Left cardiac atrium (tissue), 4 donors: ENCODE measurements around the gene RHEB. TPM values are rescaled to one million over a fixed set of nuclear protein-coding genes. Genes with fewer than 3 reads are reported as not detected.

Experiments
- ATAC-seq, 2 donors: fragments of 200-7000 bp; cut with Tn5 transposase; one replicate each; pipeline ENCODE4 v1.9.1; 2020; ENCODE audit warnings: mild to moderate bottlenecking in 2 of 2, moderate library complexity in 2 of 2
- DNase-seq: peaks from one replicate; pipeline ENCODE4 v3.0.0-alpha.2; 2020
- intact Hi-C, 2 donors: fragments of 100-400 bp; cut with DNase I; formaldehyde crosslinking; loops; one replicate each; pipeline versions ENCODE4 v1.14.1 to v1.15.1; 2022 to 2023
- long read RNA-seq: library from polyadenylated mRNA; unstranded; transcript quantifications from one replicate; pipeline ENCODE4 v2.0.0, GENCODE V29; 2021
- total RNA-seq, 2 donors: library from RNA; stranded (reverse); fragmentation: NEBNext Ultra II Directional; extraction: Animal tissue kit (Norgen Biotek cat#: 25700); gene quantifications; one replicate each; pipeline ENCODE4 v1.2.1, GENCODE V29; 2021
- donor health status: DM: no; HTN: yes; CAD: no.
- donor health status: DM: no; HTN: yes; CAD: no; lungs with severe emphysema.
- donor health status: DM: yes; HTN: yes; CAD: no.
- donor health status: Dilated cardiomyopathy.

The RHEB gene, protein sequence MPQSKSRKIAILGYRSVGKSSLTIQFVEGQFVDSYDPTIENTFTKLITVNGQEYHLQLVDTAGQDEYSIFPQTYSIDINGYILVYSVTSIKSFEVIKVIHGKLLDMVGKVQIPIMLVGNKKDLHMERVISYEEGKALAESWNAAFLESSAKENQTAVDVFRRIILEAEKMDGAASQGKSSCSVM
- 100 to 1,000 TPM; 110 to 180 TPM for total RNA-seq
- long read RNA-seq, transcript RHEB-201 (8 exons, 2,075 nt) = major isoform, 154 of 165 reads
- long read RNA-seq, partial matches to known transcripts = 5 of 165 reads
- long read RNA-seq, other reads (novel, unspliced or antisense) = 6 of 165 reads

DNA sequence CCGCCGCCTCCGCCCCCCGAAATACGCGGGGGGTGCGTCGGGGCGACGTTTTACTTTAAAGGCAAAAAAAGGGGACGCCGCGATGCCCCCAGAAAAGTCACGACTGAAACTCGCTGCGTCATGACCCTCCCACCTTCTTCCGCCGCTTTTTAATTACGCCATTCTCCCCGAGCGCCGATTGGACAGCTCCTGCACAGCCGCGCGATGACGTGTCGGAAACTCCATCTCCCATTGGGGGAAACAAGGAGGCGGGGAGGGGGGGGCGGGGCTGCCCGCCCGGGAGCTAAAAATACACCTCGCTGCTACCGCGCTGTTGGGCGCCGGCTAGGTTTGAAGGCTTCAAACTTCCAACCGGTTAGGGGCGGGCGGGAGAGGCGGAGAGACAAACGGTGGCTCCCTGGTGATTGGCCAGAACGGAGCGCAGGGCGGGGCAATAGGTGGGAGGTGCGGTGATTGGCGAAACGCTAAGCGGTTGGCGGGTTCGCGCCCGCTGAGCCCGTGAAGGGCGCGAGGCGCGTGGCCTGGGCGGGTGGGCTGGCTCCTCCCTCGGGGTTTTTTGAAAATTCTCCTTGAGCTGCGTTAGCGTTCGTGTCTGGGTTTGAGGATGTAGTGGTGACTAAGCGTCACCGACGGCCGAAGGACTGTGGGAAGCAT lies at the start of gene RHEB:
Gene RHEB (minus strand): TSS at position 131 of the 654 bp plus-strand sequence. CDS start 384 bp downstream, outside the sequence.
- DNase-seq (peak; percentile 98), ATAC-seq (peak; percentile 94 to 97)
- intact Hi-C loops = loop anchor here in 1 of 2 donors (2.0 kb wide), 1 partner anchor 59 kb away; no protein-coding TSS in a partner anchor

- intact Hi-C loops = no loop called here
- ATAC-seq (peak; percentile 66 to 82), DNase-seq (no peak)
Observed at GRCh38 chr7:151566897-151567320, 47.2 kb upstream of the RHEB start.

GRCh38 chr7:151565541-151565940 lies 45.8 kb upstream of the RHEB start:
- intact Hi-C loops = no loop called here

DNA sequence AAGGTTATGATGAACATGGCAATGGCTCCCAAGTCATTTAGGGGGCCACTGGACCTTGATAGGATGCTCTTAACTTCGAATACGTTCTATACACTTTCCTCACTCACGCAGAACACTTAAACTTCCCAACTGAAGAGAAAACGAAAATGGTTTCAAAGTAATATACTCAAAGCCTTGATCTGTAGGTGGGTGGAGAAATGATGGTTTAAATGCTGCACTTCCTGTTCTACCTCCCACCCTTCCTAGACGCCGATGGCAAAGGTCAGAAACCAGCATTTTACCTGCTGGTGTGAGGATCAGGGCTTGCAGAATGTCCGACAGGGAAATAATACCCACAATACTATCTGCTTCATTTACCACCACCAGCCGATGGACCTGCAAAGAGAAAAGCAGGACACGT lies 40.5 kb upstream of the RHEB start:
- ATAC-seq = no peak
- intact Hi-C loops = no loop called here
- DNase-seq = no peak

More at GRCh38 chr7:151565541-151565940, 45.8 kb upstream of the RHEB start:
- ATAC-seq (peak in 1 of 2 donors; percentile 73), DNase-seq (no peak)

DNA sequence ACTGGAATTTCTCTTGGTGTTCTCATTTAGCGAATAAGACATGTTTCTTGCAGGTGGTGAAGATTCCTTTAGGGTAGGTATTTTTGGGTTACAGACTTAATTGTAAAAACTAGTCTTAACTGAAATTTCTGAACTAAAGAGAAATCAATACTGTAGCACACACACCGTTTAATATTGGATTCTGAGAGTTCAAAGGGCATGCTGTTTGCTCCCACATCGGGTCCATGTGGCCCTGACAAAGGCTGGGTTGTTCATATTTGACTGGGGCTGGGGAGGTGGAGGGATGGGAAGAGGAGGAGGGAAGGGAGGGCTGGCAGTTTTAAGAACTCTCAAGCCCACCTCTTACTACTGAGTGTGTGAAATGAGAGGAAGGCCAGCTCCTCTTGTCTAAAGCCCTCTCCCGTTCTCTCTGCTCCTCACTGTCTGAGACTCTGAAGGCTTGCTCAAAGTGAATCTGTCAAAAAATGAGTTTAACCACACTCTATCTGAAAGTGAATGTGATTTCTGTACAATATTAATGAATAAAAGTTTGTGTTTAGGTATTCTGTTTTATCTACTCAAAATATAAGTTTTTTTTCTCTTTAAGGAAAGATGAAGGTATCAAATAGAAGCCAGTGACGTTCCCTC lies 40.0 kb upstream of the RHEB start:
- no peak for ATAC-seq
- intact Hi-C loops = no loop called here
- DNase-seq = no peak

- no peak for DNase-seq
- no peak for ATAC-seq
- intact Hi-C loops = no loop called here
Observed at GRCh38 chr7:151558575-151558974, 38.9 kb upstream of the RHEB start.

DNA sequence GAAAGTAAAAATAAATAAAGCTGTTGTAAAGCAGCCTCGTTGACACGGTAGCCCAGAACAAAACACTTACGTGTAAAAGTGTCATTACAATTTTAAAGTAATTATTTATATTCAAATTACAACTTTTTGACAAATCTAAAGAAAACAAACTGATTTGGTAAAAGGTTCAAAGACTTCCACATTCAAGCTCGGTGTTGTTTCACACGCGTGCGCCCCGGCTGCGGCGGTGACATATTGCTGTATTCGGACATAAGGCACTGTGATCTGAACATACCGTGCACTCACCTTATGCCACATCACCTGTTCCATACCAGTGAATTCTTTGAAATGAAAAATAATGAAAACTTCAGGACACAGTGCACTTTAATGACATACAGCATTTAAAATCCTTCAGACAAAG lies 36.9 kb upstream of the RHEB start:
- ATAC-seq (no peak), DNase-seq (no peak)

GRCh38 chr7:151553356-151553755 lies 33.7 kb upstream of the RHEB start:
- ATAC-seq (peak; percentile 24 to 27), DNase-seq (no peak)
- intact Hi-C loops = no loop called here

More for the DNA sequence above, 36.9 kb upstream of the RHEB start:
- intact Hi-C loops = no loop called here

DNA sequence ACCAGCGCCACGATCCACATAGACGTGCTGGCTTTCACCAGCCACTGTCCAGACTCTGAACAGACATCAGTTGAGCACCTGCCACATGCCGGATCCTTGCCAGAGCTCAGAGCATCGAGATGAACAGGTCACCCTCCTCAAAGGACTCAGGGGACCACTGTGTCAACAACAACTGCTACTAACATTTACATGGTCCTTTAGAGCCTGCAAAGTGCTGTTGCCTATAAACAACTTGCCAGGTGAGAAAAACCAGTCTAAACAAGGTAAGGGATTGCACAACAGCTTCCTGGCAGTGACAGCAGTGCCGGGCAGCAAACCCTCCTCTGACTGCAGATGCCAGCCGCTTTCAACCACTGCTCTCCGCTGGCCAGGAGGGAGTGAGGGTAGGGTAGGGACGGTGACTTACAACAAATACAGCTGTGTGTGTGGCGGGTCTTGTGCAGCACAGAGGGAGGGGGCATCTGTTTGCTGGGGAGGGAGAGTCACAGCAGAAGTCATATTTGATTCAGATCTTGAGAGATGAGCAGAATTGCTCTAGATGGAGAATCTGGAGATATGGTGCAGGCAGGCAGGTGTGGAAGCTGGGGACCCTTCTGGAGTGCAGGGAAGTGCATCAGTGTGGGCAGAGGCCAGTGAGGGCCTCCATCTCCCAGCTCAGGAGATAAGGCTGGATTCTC lies 32.8 kb upstream of the RHEB start:
- ATAC-seq = peak; percentile 59 to 73
- intact Hi-C loops = no loop called here
- DNase-seq = no peak

GRCh38 chr7:151551820-151552219 lies 32.1 kb upstream of the RHEB start:
- no peak for ATAC-seq
- intact Hi-C loops = no loop called here
- no peak for DNase-seq

DNA sequence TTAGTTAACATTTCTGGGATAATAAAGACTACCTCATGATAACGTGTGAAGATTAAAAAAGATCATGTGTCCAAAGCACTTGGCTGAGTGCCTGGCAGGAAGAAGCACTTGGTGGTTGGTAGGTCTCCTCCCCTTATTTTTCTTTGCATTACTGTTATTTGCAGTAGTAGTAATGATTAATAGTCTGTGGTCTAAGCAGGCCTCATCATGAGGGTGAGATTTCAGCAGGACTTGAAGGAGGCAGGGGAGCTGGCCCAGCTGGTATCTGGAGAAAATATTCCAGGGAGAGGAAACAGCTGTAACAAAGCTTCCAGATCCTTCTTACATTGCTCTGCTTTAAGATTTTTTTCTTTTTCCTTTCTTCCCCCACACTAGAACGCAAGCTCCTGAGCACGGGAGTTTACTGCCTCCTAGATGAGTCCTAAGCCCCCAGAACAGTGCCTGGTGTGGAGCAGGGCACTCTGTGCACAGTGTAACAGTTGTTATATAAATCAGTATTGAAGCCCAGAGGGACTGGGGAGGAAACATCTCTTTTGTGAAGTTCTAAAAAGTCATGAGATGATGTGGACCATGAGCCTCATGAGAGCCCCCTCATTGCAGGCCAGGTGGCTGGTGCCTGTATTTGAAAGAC lies 31.1 kb upstream of the RHEB start:
- DNase-seq (no peak), ATAC-seq (peak in 1 of 2 donors; percentile 29)
- intact Hi-C loops = no loop called here

DNA sequence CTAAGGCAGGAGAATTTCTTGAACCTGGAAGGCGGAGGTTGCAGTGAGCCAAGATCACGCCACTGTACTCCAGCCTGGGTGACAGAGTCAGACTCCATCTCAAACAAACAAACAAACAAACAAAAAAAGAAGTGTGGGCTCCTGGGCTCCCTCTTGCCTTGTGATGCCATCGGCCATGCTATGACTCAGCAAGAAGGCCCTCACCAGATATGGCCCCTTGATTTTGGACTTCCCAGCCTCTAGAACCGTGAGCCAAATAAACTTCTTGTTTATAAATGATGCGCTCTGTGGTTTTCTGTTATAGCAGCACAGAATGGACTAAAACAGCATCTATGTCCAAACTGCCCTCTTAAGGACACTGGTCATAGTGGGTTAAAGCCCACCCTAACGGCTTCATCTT lies 29.9 kb upstream of the RHEB start:
- DNase-seq (no peak), ATAC-seq (no peak)
- intact Hi-C loops = no loop called here

DNA sequence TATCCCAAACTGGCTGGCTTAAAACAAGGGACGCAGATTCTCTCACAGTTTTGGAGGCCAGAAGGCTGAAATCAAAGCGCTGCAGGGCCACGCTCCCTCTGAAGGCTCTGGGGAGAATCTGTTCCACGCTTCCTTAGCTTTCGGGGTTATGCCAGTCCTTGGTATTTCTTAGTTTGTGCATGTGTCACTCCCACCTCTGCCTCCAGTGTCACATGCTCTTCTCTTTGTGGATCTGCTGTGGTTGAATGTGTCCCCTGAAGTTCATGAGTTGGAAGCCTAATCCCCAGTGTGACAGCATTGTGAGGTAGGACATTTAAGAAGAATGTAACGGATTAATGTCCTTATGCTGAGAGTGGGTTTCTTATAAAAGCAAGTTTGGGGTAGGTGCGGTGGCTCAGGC lies 29.4 kb upstream of the RHEB start:
- no peak for ATAC-seq
- intact Hi-C loops = no loop called here
- DNase-seq = no peak

DNA sequence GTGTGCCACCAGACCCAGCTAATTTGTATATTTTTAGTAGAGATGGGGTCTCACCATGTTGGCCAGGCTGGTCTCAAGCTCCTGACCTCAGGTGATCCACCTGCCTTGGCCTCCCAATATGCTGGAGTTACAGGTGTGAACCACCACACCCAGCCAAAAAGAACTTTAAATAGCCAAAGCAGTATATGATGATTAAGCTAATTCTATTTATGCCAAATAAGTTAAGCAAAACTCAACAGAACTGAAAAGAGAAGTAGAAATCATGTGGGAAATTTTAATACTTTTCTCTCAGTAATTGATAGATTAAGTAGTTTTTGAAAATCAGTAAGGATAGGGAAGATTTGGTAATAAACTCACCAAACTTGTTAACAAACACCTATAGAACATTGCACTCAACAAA lies 24.5 kb upstream of the RHEB start:
- intact Hi-C loops = no loop called here
- no peak for ATAC-seq
- DNase-seq = no peak

- DNase-seq (no peak), ATAC-seq (no peak)
- intact Hi-C loops = no loop called here
Observed at GRCh38 chr7:151542606-151543130, 23.0 kb upstream of the RHEB start.

DNA sequence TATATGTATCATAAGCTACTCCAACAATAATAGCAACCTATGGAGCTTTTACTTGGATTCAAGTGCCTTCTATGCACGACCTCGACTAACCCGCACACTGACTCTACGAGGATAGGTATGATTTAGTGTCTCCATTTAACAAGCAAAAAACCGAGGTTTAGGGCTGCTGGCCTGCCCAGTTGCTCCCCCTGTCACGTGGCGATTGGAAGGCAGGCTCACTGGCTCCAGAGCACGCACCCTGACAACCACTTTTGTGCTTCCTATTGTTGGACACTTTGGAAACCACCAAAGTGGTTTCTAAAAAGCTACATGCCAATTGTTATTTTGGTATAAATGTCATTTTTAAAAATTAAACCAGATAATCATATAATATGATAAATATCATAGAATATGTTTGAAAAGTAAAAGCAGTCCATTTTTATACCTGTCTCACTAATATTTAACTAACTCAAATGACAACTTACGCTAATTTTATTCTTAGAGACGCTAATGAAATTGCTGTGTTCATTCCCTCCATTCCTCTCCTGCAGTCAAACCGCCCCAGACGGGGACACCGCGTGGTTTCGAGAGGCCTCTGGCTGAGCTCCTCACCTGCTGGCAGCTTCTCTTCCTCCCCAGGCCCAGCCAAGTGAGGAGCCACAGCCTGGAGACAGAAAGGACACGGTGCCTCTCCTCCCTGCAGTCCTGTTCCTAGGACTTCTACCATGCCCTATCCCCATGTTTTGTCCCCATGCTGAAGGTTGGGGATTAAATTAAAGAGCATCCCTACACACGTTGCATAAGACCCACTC lies 22.2 kb upstream of the RHEB start:
- intact Hi-C loops = no loop called here
- ATAC-seq = no peak
- DNase-seq = no peak

GRCh38 chr7:151540146-151540545 lies 20.5 kb upstream of the RHEB start:
- ATAC-seq = no peak
- no peak for DNase-seq
- intact Hi-C loops = no loop called here

- intact Hi-C loops = no loop called here
- DNase-seq (peak; percentile 41), ATAC-seq (peak; percentile 82 to 93)
Observed at GRCh38 chr7:151539088-151539671, 19.5 kb upstream of the RHEB start.
